Measurements from ENCODE around the gene PIGK. TPM values are rescaled to one million over a fixed set of nuclear protein-coding genes. Genes with fewer than 3 reads are reported as not detected.

The PIGK gene
- total and polyA plus RNA-seq, 2 donors (not counting 3 experiments of a cell fraction or from before 2014, with no cell fraction given), result 12.3 to 32.3 TPM

- intact Hi-C loops (cut with micrococcal nuclease), result no loop called here
These were observed 9.6 kb upstream of the PIGK start for GRCh38 chr1:77228836-77229235.

DNA sequence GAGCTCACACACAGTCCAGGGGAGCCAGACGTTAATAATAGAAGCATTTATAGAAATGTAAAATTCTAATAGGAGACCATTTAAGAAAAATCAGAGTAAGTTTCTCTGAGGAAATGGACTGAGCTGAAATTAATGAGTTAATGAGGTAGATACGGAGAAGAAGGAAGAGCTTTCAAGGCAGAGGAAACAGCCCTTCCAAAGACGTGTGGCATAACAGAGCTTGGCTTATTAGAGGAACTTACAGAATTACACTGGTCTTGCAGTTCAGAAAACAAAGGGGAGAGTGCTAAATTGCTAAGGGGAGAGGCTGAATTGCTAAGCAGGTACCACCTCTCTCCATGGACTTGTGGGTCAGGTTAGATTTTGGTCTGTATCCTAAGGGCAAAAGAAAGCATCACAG lies 8.2 kb upstream of the PIGK start:
- no TSS peak for BruUV-seq (replicated peaks)
- Histone ChIP-seq H3K4me2 (ENCODE audit: insufficient read depth, low read length) (no peak overlapping the region), H3K4me1 (ENCODE audit: control insufficient read depth, extremely low read depth, insufficient read depth, low read length) (no peaks in the 10 kb centered on the region), H3K27me3 (ENCODE audit: control insufficient read depth in 2 of 2, insufficient read depth in 2 of 2, low read length in 2 of 2) (no peaks in the 10 kb centered on the region), H3K79me2 (ENCODE audit: control insufficient read depth, insufficient read depth, low read length) (no peaks in the 10 kb centered on the region), H2AFZ (ENCODE audit: low read depth, low read length) (no peak overlapping the region), H3K9me3 (replicated peaks; ENCODE audit: control insufficient read depth, insufficient read depth, low read length) (no peaks in the 10 kb centered on the region), H3K4me3 (replicated peaks in 1 of 3; ENCODE audit: insufficient read depth in 1 of 3, low read depth in 1 of 3, low read length in 3 of 3) (no peak overlapping the region), H3K9me1 (replicated peaks; ENCODE audit: control insufficient read depth, extremely low read depth, insufficient read depth, low read length) (no peaks in the 10 kb centered on the region), H3K36me3 (ENCODE audit: control insufficient read depth in 2 of 2, extremely low read depth in 1 of 2, insufficient read depth in 2 of 2, low read length in 2 of 2) (no peaks in the 10 kb centered on the region), H3K27ac (ENCODE audit: insufficient read depth, low read depth, low read length) (no peak overlapping the region), H3K9ac (replicated peaks; ENCODE audit: extremely low read depth, insufficient read depth, low read length) (no peak overlapping the region), H4K20me1 (replicated peaks; ENCODE audit: control insufficient read depth, extremely low read depth, insufficient read depth, low read length) (no peaks in the 10 kb centered on the region)
- POLR2A ChIA-PET, result no interaction called here
- TF ChIP-seq, protein P1, sequence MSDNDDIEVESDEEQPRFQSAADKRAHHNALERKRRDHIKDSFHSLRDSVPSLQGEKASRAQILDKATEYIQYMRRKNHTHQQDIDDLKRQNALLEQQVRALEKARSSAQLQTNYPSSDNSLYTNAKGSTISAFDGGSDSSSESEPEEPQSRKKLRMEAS (IDR thresholded peaks at IDR 0.05; ENCODE audit: insufficient read depth, insufficient read length), result no peak
- no peak for TF ChIP-seq JUN (IDR thresholded peaks at IDR 0.05; ENCODE audit: borderline replicate concordance, insufficient read depth, insufficient read length, low read depth)
- TF ChIP-seq POLR2AphosphoS5 (IDR thresholded peaks at IDR 0.05; ENCODE audit: insufficient read depth, low read depth, low read length), result no peak
- no peak for TF ChIP-seq EZH2 (IDR thresholded peaks at IDR 0.05; ENCODE audit: borderline replicate concordance, low read depth, low read length, severe bottlenecking)
- FAIRE-seq (no peak), DNase-seq (ENCODE audit: low read depth, low spot score) (no peak)
- CTCF ChIA-PET, result no interaction called here
- intact Hi-C loops (cut with micrococcal nuclease), result no loop called here
- dilution Hi-C loops (cut with MboI; ENCODE audit: extremely low pct_ligation_motif_present, low sequenced_read_pairs), result no loop called here

More at GRCh38 chr1:77228836-77229235, 9.6 kb upstream of the PIGK start:
- Histone ChIP-seq H4K20me1 (replicated peaks; ENCODE audit: control insufficient read depth, extremely low read depth, insufficient read depth, low read length) (no peaks in the 10 kb centered on the region), H3K9me3 (replicated peaks; ENCODE audit: control insufficient read depth, insufficient read depth, low read length) (no peaks in the 10 kb centered on the region), H3K4me1 (ENCODE audit: control insufficient read depth, extremely low read depth, insufficient read depth, low read length) (no peaks in the 10 kb centered on the region), H2AFZ (ENCODE audit: low read depth, low read length) (no peak overlapping the region), H3K36me3 (ENCODE audit: control insufficient read depth in 2 of 2, extremely low read depth in 1 of 2, insufficient read depth in 2 of 2, low read length in 2 of 2) (no peaks in the 10 kb centered on the region), H3K9ac (replicated peaks; ENCODE audit: extremely low read depth, insufficient read depth, low read length) (no peak overlapping the region), H3K27me3 (ENCODE audit: control insufficient read depth in 2 of 2, insufficient read depth in 2 of 2, low read length in 2 of 2) (no peaks in the 10 kb centered on the region), H3K79me2 (ENCODE audit: control insufficient read depth, insufficient read depth, low read length) (no peaks in the 10 kb centered on the region), H3K4me3 (replicated peaks in 1 of 3; ENCODE audit: insufficient read depth in 1 of 3, low read depth in 1 of 3, low read length in 3 of 3) (no peak overlapping the region), H3K9me1 (replicated peaks; ENCODE audit: control insufficient read depth, extremely low read depth, insufficient read depth, low read length) (no peaks in the 10 kb centered on the region), H3K27ac (ENCODE audit: insufficient read depth, low read depth, low read length) (no peak overlapping the region), H3K4me2 (ENCODE audit: insufficient read depth, low read length) (no peak overlapping the region)
- ChIA-PET CTCF (no interaction called here), POLR2A (no interaction called here)
- no TSS peak for BruUV-seq (replicated peaks)
- DNase-seq (ENCODE audit: low read depth, low spot score) (peak; percentile 31), FAIRE-seq (no peak)
- dilution Hi-C loops (cut with MboI; ENCODE audit: extremely low pct_ligation_motif_present, low sequenced_read_pairs), result no loop called here
- no peak for TF ChIP-seq CTCF (IDR thresholded peaks at IDR 0.05; ENCODE audit: extremely low read depth in 1 of 2, insufficient read depth in 1 of 2, low read depth in 1 of 2, low read length in 2 of 2)

Data from endothelial cell of umbilical vein (primary cell).